ENCODE data around the gene TNFAIP3.
"Not testable (repeated sequence)": the region's sequence is repeated elsewhere in the genome, so short reads cannot be mapped to it uniquely, and the experiment has no call there.

TNFAIP3 gene

DNA sequence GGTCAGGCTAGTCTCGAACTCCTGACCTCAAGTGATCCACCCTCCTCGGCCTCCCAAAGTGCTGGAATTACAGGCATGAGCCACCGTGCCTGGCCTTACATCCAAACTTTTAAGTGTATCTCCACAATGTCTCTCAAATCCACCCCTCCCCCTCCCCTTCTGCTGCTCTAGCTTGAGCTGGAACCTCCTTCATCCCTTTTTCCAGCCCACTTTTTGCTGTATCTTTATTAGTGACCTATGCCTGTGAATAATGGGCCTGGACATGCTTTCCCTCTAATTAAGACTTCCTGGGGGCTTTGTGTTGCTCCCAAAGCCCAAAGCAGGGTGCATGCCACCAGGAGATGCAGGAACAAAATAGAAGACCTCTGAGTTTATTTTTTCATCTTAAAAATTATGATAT lies 26.1 kb downstream of the TNFAIP3 start:
- no peak overlapping the region for H3K4me3 ChIP-seq (ENCODE audit: low read depth, low read length)
- TF ChIP-seq, protein P1, sequence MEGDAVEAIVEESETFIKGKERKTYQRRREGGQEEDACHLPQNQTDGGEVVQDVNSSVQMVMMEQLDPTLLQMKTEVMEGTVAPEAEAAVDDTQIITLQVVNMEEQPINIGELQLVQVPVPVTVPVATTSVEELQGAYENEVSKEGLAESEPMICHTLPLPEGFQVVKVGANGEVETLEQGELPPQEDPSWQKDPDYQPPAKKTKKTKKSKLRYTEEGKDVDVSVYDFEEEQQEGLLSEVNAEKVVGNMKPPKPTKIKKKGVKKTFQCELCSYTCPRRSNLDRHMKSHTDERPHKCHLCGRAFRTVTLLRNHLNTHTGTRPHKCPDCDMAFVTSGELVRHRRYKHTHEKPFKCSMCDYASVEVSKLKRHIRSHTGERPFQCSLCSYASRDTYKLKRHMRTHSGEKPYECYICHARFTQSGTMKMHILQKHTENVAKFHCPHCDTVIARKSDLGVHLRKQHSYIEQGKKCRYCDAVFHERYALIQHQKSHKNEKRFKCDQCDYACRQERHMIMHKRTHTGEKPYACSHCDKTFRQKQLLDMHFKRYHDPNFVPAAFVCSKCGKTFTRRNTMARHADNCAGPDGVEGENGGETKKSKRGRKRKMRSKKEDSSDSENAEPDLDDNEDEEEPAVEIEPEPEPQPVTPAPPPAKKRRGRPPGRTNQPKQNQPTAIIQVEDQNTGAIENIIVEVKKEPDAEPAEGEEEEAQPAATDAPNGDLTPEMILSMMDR (IDR thresholded peaks at IDR 0.05; ENCODE audit: borderline replicate concordance, insufficient read depth, low read depth, low read length): no peak

DNA sequence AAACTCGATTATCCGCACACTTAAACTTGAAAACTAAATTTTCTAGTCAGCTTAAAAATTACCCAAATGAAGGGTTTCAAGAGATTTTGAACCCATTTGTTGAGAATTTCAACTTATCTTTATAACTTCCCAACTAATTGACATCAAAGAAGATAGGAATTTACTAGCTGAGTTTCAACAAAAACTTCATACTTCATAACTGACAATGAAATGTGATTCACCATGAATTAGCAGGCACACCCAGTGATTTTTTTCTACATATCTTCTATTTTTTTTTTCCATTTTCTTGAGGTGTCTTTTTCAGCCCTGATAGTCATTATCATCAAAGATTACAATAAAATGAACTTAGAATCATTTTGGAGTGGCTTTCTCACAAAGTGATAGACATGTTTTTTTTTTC lies 26.7 kb downstream of the TNFAIP3 start:
- no peak overlapping the region for H3K4me3 ChIP-seq (ENCODE audit: low read depth, low read length)
- TF ChIP-seq, protein P1 (IDR thresholded peaks at IDR 0.05; ENCODE audit: borderline replicate concordance, insufficient read depth, low read depth, low read length): no peak

DNA sequence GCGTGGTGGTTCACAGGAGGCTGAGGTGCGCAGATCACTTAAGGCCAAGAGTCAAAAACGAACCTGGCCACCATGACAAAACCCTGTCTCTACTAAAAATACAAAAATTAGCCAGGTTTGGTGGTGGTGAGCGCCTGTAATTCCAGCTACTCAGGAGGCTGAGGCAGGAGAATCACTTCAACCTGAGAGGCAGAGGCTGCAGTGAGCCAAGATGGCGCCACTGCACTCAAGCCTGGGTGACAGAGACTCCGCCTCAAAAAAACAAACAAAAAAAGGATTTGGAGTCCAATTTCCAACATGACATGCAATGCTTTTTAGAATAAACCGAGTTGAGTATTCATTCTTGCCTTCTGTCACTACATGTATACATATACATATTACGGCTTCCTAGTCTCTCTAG lies 27.3 kb downstream of the TNFAIP3 start:
- not testable (repeated sequence) for H3K4me3 ChIP-seq (ENCODE audit: low read depth, low read length)

DNA sequence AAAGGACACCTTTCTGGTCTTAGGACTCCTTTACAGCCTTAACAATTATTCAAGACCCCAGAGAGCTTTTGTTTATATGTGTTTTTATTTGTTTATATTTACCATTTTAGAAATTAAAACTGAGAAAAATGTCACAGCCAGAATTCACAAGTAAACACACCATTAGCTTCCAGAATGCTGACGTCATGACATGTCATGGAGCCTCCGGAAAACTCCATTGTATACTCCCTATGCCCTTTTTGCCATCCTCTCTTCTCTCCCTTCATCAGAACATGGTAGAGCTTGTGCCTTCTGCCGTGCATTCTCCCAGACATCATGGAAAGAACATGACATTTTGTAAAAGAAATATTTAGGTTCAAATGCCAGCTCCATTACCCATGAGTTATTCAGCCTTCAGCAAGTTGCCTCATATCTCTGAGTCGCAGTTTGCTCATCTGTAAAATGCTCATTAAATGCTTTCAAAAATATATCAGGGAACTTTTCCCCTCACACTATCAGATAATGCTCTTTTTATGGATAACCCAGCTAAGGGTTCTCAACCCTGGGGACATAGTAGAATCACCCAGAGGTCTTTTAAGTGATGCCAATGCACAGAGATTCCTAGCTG lies 27.8 kb downstream of the TNFAIP3 start:
- no peak overlapping the region for H3K4me3 ChIP-seq (ENCODE audit: low read depth, low read length)
- TF ChIP-seq, protein P1 (IDR thresholded peaks at IDR 0.05; ENCODE audit: borderline replicate concordance, insufficient read depth, low read depth, low read length): no peak

DNA sequence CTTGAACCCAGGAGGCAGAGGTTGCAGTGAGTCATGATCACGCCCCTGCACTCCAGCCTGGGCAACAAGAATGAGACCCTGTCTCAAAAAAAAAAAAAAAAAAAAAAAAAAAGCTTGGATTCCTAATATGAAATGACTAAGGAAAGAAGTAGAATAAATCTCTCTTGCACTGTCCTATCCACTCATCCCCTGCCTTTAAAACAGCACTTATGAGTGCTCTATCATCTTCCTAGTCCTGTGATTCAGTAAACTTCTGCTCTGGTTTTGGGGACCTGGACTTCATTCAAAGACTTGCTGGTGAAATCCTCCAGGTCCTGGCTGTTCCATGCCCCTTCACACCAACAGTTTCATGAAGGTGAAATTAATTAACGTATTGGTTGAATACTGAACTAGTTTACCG lies 29.6 kb downstream of the TNFAIP3 start:
- TF ChIP-seq, protein P1 (IDR thresholded peaks at IDR 0.05; ENCODE audit: borderline replicate concordance, insufficient read depth, low read depth, low read length): no peak
- no peak overlapping the region for H3K4me3 ChIP-seq (ENCODE audit: low read depth, low read length)

DNA sequence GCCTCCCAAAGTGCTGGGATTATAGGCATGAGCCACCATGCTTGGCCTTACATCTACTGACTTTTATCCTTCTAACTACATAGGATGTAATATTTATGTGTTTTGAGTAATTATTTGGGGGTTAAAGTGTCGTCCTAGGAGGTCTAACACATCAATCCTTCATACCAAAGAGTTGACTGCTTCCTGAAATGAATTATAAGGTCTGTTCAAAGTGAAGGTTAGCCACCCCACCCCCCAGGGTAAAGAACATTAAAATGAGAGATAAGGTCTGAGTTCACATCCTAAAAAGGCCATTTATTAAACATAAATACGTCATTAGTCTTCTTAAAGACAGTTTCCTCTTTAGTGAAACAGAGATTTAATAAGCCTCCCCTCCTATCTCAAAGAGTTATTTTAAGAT lies 33.8 kb downstream of the TNFAIP3 start:
- no peak overlapping the region for H3K4me3 ChIP-seq (ENCODE audit: low read depth, low read length)
- TF ChIP-seq, protein P1 (IDR thresholded peaks at IDR 0.05; ENCODE audit: borderline replicate concordance, insufficient read depth, low read depth, low read length): no peak

DNA sequence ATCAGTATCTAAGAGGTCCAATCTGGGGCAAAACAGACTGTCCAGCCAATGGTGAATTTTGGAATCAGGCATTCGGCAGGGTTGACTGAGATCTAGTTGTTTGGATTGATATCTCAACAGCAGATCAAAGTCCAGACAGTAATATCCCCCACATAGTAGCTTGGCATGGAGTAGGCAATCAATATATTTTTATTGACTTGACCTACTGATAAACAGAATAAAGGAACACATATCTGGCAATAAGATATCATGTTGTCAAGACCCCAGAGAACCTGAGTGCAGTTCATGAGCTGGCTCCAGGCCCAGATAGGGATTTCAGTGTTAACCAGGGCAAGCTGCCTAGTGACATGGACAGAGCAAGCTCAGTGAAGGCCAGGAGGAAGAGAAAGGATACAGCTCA lies 34.4 kb downstream of the TNFAIP3 start:
- TF ChIP-seq, protein P1 (IDR thresholded peaks at IDR 0.05; ENCODE audit: borderline replicate concordance, insufficient read depth, low read depth, low read length): no peak
- no peak overlapping the region for H3K4me3 ChIP-seq (ENCODE audit: low read depth, low read length)

DNA sequence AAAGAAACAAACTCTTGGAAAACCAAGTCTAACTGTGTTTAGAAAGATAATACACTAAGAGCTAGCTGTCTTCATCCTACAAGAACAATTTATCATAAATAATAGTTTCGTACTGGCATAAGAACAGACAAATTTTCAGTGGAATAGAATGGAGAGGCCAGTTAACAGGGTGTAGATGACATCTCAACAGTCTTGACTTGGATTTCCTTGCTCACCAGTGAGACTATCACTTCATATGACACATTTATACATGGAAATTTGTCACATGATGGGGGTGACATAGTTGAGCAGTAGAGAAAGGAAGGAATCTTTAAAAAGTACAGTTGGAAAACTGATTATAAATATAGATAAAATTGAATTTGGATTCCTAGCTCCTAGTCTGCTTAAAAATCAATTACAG lies 35.6 kb downstream of the TNFAIP3 start:
- TF ChIP-seq, protein P1 (IDR thresholded peaks at IDR 0.05; ENCODE audit: borderline replicate concordance, insufficient read depth, low read depth, low read length): no peak
- no peak overlapping the region for H3K4me3 ChIP-seq (ENCODE audit: low read depth, low read length)
